ENCODE data around the gene LRRC8B.

LRRC8B gene

GRCh38 chr1:89546934-89547562 is 22.4 kb downstream of the LRRC8B start:
- DNase-seq (ENCODE audit: low read depth in 3 of 3) = no peak

- DNase-seq (ENCODE audit: low read depth in 3 of 3) = no peak
Observed at GRCh38 chr1:89547563-89548116, 23.0 kb downstream of the LRRC8B start.

GRCh38 chr1:89548122-89548857 is 23.7 kb downstream of the LRRC8B start:
- DNase-seq (ENCODE audit: low read depth in 3 of 3) = no peak

DNA sequence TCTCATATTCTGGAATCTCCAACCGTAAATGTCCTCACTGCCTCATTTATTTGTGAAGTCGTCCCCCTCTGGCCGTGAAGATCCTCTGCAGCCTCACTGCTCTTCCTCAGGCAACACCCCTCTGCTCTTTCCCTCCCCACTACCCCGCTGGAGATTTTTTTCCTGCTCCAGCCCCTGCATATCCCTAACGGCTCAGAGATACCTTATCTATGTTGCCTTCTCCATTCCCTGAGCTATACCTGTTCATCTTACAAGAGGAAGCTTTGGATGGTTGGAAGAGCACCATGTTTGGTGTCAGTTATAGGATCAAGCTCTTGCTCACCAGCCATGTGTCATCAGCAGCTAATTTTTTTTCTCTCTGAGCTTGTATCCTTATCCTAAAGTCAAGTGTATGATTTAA is 26.4 kb downstream of the LRRC8B start:
- DNase-seq (ENCODE audit: low read depth in 3 of 3) = no peak

DNA sequence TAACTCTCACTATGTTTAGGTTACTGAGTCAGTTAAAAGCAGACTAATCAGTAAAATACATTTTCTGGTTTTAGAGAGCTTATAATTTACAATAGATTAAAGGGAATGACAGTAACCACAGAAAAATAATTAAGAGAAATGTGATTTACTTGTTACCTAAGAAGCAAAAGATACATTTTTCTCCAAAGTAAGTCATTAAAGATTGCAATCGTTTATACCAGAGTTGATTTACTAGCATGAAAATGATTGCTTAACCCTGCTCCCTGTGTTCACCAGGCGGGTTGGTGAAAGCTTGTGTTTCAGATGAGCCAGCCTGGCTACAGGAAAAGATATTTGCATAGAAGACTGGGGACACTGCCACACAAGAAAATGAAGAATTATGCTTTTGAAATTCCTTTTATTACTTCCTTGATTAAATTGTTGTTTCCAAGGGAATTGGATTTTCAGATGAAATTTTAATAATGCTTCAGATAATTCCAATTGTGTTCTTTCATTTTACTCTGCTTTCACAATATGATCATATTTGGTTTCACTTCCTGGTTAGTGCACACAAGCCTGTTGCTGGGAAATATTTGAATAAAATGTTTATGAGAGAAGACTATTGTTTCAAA is 27.9 kb downstream of the LRRC8B start:
- no peak for DNase-seq (ENCODE audit: low read depth in 3 of 3)

DNA sequence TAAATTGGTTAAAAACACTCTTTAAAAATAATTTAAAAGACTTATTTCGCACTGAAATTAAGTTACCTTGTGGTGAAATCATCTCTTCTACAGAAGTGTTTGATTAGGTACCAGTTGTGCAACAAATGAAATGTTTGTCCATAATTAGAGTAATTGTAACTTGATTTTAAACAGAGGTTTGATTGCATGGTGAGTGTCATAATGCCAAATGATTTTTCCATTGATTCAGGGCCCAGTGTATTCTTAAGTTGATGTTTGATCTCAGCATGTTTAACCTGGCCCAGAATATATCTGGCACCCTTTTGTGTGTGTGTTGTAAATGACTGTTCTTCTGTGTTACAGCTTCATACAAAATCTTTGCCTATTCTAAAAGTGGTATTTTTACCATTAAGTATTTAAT is 28.5 kb downstream of the LRRC8B start:
- no peak for DNase-seq (ENCODE audit: low read depth in 3 of 3)

GRCh38 chr1:89555550-89555949 is 30.9 kb downstream of the LRRC8B start:
- DNase-seq (ENCODE audit: low read depth in 3 of 3) = no peak

DNA sequence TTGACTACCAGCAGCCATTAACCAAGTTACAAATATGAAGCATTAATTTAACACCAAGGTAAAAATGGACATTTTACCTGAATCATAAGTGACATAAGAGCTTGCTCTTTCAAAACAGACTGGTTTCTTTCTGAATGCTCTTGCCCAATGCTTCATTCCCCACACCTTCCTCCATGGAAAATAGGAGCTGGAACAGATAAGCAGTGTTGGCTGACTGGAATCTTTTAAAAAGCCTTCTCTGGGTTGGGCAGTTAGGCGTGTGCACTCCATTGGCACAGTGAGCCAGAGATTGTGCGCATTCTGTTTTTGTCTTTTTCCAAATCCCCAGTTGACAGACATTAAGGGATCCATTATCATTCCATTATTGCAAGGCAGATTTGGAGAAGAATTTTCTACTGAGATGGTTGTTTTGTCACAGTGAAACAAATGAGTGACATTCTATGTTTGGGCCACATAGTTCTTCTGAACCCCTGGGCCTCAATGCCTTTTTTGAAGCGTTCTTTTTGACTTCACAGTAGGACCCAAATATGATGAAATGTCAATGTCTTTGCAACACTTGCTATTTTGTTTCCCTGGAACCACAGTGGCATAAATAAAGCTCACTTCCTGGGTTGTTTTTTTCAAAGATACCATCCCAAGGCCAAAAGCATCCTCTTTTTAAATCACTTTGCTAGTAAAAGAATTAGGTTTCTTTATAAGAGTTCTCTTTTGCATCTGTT is 32.3 kb downstream of the LRRC8B start:
- no peak for DNase-seq (ENCODE audit: low read depth in 3 of 3)

DNA sequence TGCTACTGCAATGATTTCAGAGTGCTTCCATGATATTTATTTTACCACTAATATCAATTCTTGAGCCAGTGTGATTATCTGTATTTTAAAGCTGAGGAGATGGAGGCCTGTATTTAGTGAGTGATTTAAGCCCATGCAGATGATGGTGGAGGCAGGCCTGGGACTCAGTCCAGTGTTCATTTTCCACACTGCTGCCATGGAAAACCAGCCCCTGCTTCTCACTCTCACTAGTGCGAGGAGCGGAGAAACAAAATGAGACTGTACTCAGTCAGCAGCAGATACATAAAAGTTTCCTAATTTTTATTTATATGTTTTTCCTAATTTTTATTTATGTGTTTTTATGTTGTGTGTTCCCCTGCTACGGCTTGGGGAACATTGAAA is 32.8 kb downstream of the LRRC8B start:
- DNase-seq (ENCODE audit: low read depth in 3 of 3) = no peak

GRCh38 chr1:89557956-89558355 is 33.3 kb downstream of the LRRC8B start:
- no peak for DNase-seq (ENCODE audit: low read depth in 3 of 3)

DNA sequence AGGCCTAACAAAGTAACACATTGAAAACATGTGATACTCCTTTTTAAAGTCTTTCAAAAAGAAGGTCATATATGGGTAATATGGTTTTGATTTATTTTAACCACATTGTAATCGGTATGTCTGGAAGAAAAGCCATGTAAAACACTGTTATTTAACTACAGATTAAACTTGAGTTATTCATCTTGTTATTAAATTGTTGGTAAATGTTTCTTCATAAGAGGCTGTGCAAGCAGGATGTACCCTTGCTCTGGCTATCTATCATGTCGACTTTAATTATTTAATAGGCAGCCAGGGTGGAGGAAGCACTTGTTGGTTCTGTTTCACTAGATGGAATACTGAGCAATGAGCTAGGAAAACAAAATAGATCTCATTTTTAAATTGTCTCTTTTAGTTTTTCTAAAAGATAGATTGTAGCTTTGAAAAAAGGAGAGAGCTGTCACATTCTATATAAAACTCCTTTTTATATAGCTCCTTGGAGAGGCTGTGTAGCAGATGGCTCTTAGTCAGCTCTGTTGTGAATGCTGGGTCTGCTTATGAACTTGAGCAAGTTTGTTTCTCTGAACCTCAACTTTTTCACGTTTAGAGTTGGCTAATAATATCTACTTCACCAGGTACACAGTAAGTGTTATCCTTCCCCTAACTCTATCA is 39.5 kb downstream of the LRRC8B start:
- no peak for DNase-seq (ENCODE audit: low read depth in 3 of 3)

DNA sequence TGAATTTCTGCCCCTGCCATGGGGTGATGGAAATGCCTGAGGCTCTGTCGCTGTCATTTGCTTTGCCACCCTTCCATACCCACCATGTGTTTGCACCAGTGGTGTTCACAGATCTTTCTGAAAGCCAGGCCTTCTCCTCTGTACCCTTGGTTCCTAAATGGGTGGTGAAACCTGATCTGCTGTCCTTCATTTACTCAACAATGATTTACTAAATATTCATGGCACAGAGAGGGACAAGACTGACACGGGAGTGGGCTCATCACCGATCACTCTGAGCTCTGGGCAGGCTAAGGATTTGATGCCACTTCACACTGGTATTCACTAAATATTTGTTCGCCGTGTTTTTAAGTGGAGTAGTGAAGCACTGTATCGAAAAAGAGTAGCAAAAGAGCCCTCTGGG is 40.9 kb downstream of the LRRC8B start:
- DNase-seq (ENCODE audit: low read depth in 3 of 3) = no peak

DNA sequence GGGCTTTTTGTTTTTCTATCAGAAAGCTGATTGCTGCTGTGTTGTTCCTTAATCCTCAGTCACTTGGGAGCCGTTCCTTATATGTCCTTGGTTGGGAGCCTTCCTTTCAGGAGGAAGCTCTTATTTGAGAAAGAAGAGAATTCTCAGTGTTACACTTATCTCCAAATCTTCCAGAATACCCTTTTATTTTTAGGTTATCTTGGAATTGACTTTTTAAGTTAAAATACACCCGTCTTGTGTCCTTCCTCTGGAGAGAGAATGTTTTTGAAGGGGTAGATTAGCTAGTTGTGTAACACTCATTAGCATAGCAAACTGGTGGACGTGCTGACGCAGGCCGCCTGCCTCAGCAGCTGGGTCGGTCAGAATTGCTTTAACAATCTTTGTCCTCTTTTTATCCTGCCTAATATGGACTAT is 42.1 kb downstream of the LRRC8B start:
- no peak for DNase-seq (ENCODE audit: low read depth in 3 of 3)

DNA sequence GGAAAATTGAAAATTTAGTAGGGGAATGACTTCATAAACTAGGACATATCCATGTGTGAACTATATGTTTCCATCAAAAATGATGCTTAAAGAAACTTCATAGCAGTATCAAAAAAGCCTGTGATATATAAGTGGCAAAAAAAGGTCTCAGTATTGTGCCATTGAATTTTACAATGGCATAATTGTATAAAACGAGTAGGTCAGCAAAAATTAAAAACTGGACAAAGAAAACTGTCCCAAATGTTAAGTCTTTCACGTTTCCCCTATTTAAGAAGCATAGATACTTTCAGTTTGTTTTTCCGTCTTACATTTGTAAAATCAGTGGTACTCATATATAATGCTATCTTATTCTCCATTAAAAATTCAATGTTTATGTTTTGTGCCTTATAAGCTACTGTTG is 43.2 kb downstream of the LRRC8B start:
- DNase-seq (ENCODE audit: low read depth in 3 of 3) = no peak

DNA sequence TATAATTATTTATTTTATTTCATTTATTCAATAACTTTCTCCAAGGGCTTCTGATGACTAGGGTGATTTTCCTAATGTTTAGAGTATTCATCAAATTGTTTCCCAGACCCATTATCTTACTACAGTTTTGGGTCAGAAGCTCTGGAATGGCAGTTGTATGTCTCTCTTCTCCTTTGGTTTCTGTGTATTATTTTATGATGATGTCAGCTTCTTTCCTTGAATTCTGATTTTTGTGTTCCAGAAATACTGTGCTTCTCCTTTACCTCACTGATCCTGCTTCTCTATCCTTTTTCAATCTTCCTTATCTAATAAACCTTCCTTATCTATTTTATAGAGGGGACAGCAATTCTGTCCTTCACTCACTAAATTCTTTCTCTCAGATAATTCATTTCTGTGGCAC is 48.8 kb downstream of the LRRC8B start:
- no peak for DNase-seq (ENCODE audit: low read depth in 3 of 3)

- DNase-seq (ENCODE audit: low read depth in 3 of 3) = no peak
Observed at GRCh38 chr1:89574621-89575020, 50.0 kb downstream of the LRRC8B start.

GRCh38 chr1:89575207-89575606 is 50.6 kb downstream of the LRRC8B start:
- no peak for DNase-seq (ENCODE audit: low read depth in 3 of 3)

- no peak for DNase-seq (ENCODE audit: low read depth in 3 of 3)
Observed at GRCh38 chr1:89576013-89576412, 51.4 kb downstream of the LRRC8B start.

GRCh38 chr1:89578151-89578550 is 53.5 kb downstream of the LRRC8B start:
- no peak for DNase-seq (ENCODE audit: low read depth in 3 of 3)

DNA sequence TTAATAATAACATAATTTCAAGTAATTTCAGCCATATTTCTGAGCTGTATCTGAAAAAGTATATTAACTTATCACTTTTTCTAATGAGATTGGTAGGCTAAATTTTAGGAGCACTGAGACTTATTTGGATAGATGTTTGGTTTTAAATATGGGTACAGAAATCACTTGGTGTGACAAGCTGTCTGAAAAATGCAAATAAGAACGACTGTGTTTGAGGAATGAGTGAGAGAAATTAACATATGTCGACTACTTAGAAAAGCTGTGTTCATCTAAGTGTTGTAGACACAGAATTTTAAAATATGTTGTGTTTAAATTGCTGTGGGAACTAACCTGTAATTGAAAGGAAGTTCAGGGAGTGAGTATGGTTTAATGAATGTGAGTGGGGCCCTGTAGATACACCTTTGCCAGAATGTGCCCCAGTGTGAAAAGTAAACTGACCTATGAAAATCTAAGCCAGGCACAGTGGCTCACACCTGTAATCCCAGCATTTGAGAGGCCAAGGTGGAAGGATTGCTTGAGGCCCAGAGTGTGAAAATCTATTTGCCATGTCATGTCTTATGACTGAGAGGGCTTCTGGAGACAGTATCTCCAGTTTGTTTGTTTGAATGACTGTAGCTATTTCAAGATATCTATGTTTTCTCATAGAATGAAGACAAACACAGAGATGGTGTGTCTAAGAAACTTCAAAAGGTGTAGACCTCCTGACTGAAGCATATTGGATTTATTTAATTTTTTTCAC is 54.5 kb downstream of the LRRC8B start:
- DNase-seq (ENCODE audit: low read depth in 3 of 3) = no peak

- no peak for DNase-seq (ENCODE audit: low read depth in 3 of 3)
Observed at GRCh38 chr1:89580036-89580435, 55.4 kb downstream of the LRRC8B start.

Measured in stimulated activated CD4-positive, alpha-beta T cell treated with anti-CD3 and anti-CD28 coated beads, TNF-alpha, amount 100 ng/mL, for 4 hours (primary cell).